ENCODE data around the gene KASH5. TPM values are rescaled to one million over a fixed set of nuclear protein-coding genes. Genes with fewer than 3 reads are reported as not detected.
"Not testable (repeated sequence)": the region's sequence is repeated elsewhere in the genome, so short reads cannot be mapped to it uniquely, and the experiment has no call there.

The KASH5 gene
- total RNA-seq, 1 experiment from 2014 or later, result not detected

DNA sequence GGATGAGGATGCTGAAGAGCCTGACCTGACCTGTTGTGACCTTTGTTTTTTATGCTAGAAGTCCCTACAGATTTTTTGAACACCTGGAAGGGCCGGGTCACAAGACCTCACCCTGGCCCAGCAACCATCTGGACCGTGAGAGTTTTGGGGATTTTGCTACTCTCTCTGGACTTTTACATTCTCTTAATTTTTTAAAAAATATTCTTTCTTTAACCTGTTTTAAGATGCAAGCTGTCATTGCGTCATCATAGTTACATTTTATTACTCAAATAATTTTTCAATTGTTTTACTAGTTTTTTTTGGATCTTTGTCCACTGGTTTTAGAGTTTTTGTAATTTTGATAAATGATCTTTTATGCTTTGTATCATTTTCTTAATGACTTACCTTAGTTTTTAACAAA, 16.9 kb upstream of the KASH5 start:
- no peak overlapping the region for H3K4me3 Mint-ChIP-seq
- H3K36me3 Mint-ChIP-seq (ENCODE audit: insufficient read depth in 1 of 3, low read depth in 3 of 3), result peaks cover 10 to 16% (median 12%) of the 10 kb centered on the region in 3 experiments; a peak in 6 of 7 replicates
- Histone ChIP-seq H3K23ac (ENCODE audit: insufficient read length, low read depth, low read length) (no peak overlapping the region), H3K79me2 (ENCODE audit: insufficient read depth, low read length) (no peaks in the 10 kb centered on the region), H3K9ac (ENCODE audit: extremely low read depth, insufficient read length, low read length) (no peak overlapping the region), H3K18ac (ENCODE audit: insufficient read length, low read depth, low read length) (no peak overlapping the region), H4K20me1 (ENCODE audit: control insufficient read depth, insufficient read depth, insufficient read length) (no peaks in the 10 kb centered on the region), H2AK5ac (ENCODE audit: insufficient read length, low read length) (no peak overlapping the region), H2BK120ac (ENCODE audit: low read depth, low read length, poor library complexity, severe bottlenecking) (no peak overlapping the region), H4K5ac (ENCODE audit: insufficient read length, low read depth, low read length) (no peak overlapping the region), H4K8ac (replicated peaks; ENCODE audit: insufficient read length, low read depth, low read length) (no peak overlapping the region), H3K14ac (ENCODE audit: insufficient read depth, low read length) (no peak overlapping the region), H3K27me3 (ENCODE audit: insufficient read depth, low read length) (no peaks in the 10 kb centered on the region), H3K9me3 (ENCODE audit: control insufficient read depth, low read depth, low read length) (peaks cover 11% of the 10 kb centered on the region), H3K56ac (ENCODE audit: insufficient read length, low read depth, low read length) (no peak overlapping the region), H3K79me1 (ENCODE audit: insufficient read depth, low read depth, low read length, poor library complexity, severe bottlenecking) (no peaks in the 10 kb centered on the region), H3K4ac (ENCODE audit: low read depth, low read length) (no peak overlapping the region), H2BK12ac (ENCODE audit: insufficient read length, low read depth, low read length) (no peak overlapping the region), H3K4me2 (ENCODE audit: insufficient read depth, insufficient read length, low read length) (no peak overlapping the region), H3K23me2 (ENCODE audit: insufficient read length, low read depth, low read length, poor library complexity, severe bottlenecking) (no peaks in the 10 kb centered on the region), H2BK20ac (ENCODE audit: low read depth, low read length, poor library complexity, severe bottlenecking) (no peak overlapping the region), H2AFZ (ENCODE audit: low read length) (no peak overlapping the region), H2BK5ac (ENCODE audit: insufficient read length, low read length) (no peak overlapping the region), H4K91ac (ENCODE audit: insufficient read length, low read depth, low read length) (no peak overlapping the region), H3K4me1 (ENCODE audit: insufficient read depth, low read length) (no peaks in the 10 kb centered on the region), H3T11ph (ENCODE audit: low read length) (no peak overlapping the region), H2BK15ac (ENCODE audit: low read depth, low read length) (no peak overlapping the region), H3K27ac (ENCODE audit: insufficient read length, low read depth, low read length) (no peak overlapping the region)
- WGBS (ENCODE audit: extremely low coverage, insufficient read length, low lambda C conversion rate), result no CpG with 5 or more reads among the region's 3 CpGs
- H3K4me1 Mint-ChIP-seq, result peaks cover 4 to 9% of the 10 kb centered on the region in 2 experiments; a peak in 2 of 4 replicates
- peaks cover 19% of the 10 kb centered on the region for H3K27me3 Mint-ChIP-seq (ENCODE audit: low read depth)
- no peak overlapping the region for H3K27ac Mint-ChIP-seq
- peaks cover 16 to 22% of the 10 kb centered on the region in 2 experiments for H3K9me3 Mint-ChIP-seq
- TF ChIP-seq, protein P1, sequence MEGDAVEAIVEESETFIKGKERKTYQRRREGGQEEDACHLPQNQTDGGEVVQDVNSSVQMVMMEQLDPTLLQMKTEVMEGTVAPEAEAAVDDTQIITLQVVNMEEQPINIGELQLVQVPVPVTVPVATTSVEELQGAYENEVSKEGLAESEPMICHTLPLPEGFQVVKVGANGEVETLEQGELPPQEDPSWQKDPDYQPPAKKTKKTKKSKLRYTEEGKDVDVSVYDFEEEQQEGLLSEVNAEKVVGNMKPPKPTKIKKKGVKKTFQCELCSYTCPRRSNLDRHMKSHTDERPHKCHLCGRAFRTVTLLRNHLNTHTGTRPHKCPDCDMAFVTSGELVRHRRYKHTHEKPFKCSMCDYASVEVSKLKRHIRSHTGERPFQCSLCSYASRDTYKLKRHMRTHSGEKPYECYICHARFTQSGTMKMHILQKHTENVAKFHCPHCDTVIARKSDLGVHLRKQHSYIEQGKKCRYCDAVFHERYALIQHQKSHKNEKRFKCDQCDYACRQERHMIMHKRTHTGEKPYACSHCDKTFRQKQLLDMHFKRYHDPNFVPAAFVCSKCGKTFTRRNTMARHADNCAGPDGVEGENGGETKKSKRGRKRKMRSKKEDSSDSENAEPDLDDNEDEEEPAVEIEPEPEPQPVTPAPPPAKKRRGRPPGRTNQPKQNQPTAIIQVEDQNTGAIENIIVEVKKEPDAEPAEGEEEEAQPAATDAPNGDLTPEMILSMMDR (conservative IDR thresholded peaks at IDR 0.05), result no peak
- no peak for DNase-seq

DNA sequence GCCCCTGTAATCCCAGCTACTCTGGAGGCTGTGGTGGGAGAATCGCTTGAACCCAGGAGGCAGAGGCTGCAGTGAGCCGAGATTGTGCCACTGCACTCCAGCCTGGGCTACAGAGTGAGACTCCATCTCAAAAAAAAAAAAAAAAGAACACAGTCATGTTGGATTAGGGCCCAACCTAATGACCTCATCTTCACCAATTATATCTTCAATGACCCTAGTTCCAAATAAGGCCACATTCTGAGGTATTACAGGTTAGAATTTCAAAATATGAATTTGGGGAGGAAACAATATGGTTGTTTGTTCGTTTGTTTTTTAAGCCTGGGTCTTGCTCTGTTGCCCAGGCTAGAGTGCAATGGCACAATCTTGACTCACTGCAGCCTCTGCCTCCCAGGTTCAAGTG, 14.9 kb upstream of the KASH5 start:
- not testable (repeated sequence) for H2BK12ac ChIP-seq (ENCODE audit: insufficient read length, low read depth, low read length); H4K8ac ChIP-seq (replicated peaks; ENCODE audit: insufficient read length, low read depth, low read length); H3K14ac ChIP-seq (ENCODE audit: insufficient read depth, low read length); H3T11ph ChIP-seq (ENCODE audit: low read length); H3K23ac ChIP-seq (ENCODE audit: insufficient read length, low read depth, low read length); H2AK5ac ChIP-seq (ENCODE audit: insufficient read length, low read length); H2BK120ac ChIP-seq (ENCODE audit: low read depth, low read length, poor library complexity, severe bottlenecking); H3K79me1 ChIP-seq (ENCODE audit: insufficient read depth, low read depth, low read length, poor library complexity, severe bottlenecking); H3K56ac ChIP-seq (ENCODE audit: insufficient read length, low read depth, low read length); H3K79me2 ChIP-seq (ENCODE audit: insufficient read depth, low read length); H2BK15ac ChIP-seq (ENCODE audit: low read depth, low read length); H3K4me2 ChIP-seq (ENCODE audit: insufficient read depth, insufficient read length, low read length); H4K91ac ChIP-seq (ENCODE audit: insufficient read length, low read depth, low read length); H2BK5ac ChIP-seq (ENCODE audit: insufficient read length, low read length); H4K5ac ChIP-seq (ENCODE audit: insufficient read length, low read depth, low read length); H3K4me1 ChIP-seq (ENCODE audit: insufficient read depth, low read length); H3K4me1 Mint-ChIP-seq; H2BK20ac ChIP-seq (ENCODE audit: low read depth, low read length, poor library complexity, severe bottlenecking); H3K27me3 ChIP-seq (ENCODE audit: insufficient read depth, low read length); H3K18ac ChIP-seq (ENCODE audit: insufficient read length, low read depth, low read length); H3K27ac Mint-ChIP-seq; H3K23me2 ChIP-seq (ENCODE audit: insufficient read length, low read depth, low read length, poor library complexity, severe bottlenecking); H3K4ac ChIP-seq (ENCODE audit: low read depth, low read length); DNase-seq; H3K9ac ChIP-seq (ENCODE audit: extremely low read depth, insufficient read length, low read length); H3K27ac ChIP-seq (ENCODE audit: insufficient read length, low read depth, low read length); H2AFZ ChIP-seq (ENCODE audit: low read length); H4K20me1 ChIP-seq (ENCODE audit: control insufficient read depth, insufficient read depth, insufficient read length); H3K4me3 Mint-ChIP-seq
- Mint-ChIP-seq H3K27me3 (ENCODE audit: low read depth) (peaks cover 25% of the 10 kb centered on the region), H3K36me3 (ENCODE audit: insufficient read depth in 1 of 3, low read depth in 3 of 3) (peaks cover 10 to 16% (median 12%) of the 10 kb centered on the region in 3 experiments; a peak in 6 of 7 replicates), H3K9me3 (peaks cover 16 to 21% of the 10 kb centered on the region in 2 experiments)
- no CpG with 5 or more reads among the region's 3 CpGs for WGBS (ENCODE audit: extremely low coverage, insufficient read length, low lambda C conversion rate)
- peaks cover 11% of the 10 kb centered on the region for H3K9me3 ChIP-seq (ENCODE audit: control insufficient read depth, low read depth, low read length)
